HG03571 (cell line): ENCODE measurements around the gene SH3RF3.
"Not testable (repeated sequence)": the region's sequence is repeated elsewhere in the genome, so short reads cannot be mapped to it uniquely, and the experiment has no call there.

Experiments used
- ATAC-seq: cut with Tn5 transposase; IDR thresholded peaks from one replicate; pipeline ENCODE4 v1.9.1; 2021; ENCODE audit not compliant: unreplicated experiment

The SH3RF3 gene

DNA sequence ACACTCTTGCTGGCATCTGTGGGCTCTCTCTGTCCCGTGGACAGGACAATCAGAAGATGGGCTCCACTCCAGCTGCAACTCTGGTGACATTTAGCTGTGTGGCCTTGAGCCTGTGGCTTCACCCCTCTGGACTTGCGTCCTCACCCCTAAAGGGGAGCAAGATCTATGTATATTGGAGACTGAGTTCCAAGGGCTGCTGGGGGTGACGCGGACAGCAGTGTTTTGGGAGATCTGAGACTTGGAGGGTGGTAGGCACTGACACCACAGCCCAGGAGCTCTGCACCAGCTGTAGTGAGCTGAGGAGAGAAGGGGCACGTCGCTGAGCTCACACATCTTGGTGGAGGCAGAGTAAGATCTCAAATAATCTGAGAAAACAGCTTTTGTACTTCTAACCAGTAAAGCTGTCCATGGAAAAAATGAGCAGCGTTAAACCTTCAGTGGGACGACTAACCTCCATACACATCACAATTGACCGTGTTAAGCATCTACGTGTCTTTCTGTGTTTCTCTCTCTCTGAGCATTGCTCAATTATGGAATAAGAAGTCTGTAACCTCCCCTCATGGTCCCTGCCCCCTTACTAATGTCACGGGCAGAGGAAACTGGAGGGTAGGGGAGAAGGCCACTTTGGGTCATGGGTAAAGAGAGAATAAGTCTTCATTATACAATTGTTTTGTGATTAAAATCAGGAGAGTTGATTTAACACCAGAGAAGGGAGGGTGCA, 85.8 kb downstream of the SH3RF3 start:
- ATAC-seq, result no peak

- ATAC-seq, result no peak
Observed at GRCh38 chr2:109215866-109216265, 86.9 kb downstream of the SH3RF3 start.

GRCh38 chr2:109216332-109216731, 87.3 kb downstream of the SH3RF3 start:
- ATAC-seq, result no peak

DNA sequence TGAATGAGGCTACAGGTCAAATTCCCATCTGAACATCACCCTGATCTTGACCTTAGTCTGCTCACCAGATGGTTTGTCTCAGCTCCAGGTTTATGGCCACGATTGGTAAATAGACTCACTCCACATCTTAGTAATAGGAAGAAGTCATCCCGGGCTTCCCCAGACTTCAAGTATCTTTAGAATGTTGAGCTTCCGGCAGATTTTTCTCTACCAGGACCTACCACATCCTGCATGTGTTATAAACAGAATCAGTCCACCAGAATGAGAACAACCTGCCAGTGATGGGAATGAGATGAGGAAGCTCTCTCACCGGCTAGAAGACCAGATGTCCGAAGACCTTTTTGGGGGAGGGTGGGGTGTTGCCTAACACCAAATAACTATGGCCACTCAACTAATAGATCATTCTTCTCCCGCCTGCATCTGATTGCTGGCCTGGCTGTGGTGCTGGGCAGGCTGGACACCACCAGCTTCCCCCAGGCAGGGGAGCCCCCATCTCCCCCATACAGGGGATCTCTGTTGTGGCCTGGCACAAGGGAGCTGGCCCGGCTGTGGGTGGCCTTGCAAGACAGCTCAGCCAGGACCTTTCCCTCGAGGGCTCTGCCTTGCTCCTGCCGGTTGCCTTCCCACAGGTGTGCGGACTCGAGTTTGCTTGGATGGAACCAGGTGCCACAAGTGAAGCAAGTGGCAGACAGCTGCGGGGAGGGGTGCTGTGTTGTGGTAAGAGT, 88.5 kb downstream of the SH3RF3 start:
- ATAC-seq, result no peak

DNA sequence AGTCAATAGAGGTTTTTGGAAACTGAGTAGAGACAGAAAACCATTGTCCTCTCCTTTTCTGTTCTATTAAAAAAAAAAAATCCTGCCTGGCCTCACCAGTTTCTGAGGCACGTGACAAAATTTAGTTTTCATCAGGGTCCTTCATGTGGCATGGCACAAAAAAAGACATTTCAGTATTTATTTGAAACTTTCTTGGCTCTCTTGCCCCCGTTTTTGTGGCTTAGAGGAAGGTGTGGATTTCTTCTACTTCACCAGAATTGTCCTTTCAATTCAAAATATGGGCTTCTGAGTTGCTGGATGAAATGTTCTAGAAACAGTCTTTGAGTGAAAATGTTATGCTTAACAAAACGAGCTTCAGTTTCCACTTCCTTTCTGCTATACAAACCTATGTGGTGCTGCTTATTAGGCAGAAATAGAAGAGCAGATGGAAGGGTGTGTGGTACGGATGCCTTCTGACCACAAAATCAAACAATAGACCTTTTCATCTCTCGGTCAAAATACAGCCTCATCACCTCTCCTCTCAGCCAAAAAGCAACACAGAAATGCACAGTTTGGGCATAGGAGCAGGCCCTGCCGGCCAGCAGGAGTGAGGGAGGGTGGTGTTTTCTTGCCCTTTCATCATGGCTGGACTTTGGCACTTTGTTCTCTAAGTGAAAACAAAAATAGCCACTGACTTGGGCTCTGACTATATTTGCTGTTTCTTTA, 89.2 kb downstream of the SH3RF3 start:
- ATAC-seq, result no peak

DNA sequence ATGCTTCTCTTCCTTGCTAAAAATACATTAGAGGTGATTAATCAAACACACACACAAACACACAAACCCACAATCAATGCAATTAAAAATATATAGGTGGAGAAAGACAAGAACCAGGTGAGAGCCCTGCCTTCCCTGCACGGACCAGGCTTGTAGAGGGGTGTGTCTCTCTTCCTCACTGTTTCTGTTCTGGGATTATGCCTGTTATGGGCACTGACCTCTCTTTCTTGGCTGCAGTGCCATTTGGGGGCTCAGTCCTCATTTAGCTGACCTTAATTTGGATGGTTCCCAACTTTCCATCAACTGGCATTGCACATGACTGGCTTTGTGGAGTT, 89.8 kb downstream of the SH3RF3 start:
- no peak for ATAC-seq

GRCh38 chr2:109220860-109221259, 91.9 kb downstream of the SH3RF3 start:
- ATAC-seq, result no peak

GRCh38 chr2:109221316-109221715, 92.3 kb downstream of the SH3RF3 start:
- not testable (repeated sequence) for ATAC-seq

DNA sequence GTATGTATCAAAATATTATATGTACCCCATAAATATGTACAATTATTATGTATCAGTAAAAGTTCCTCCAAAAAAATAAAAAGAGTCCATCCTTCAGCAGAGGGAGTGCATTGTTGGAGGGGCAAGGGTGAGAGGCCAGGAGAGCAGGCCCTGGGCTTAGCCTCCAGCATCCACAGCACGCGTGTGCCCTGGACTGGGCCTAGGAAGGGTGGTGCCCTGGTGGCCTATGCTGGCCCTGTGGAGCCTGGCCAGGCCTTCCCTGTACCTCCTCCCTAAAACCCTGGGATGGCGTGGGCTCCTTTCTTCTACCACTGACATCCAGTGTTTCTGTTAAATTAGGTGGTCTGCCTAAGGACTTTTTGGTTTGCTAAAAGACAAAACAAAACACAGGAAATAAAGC, 93.4 kb downstream of the SH3RF3 start:
- ATAC-seq, result no peak

DNA sequence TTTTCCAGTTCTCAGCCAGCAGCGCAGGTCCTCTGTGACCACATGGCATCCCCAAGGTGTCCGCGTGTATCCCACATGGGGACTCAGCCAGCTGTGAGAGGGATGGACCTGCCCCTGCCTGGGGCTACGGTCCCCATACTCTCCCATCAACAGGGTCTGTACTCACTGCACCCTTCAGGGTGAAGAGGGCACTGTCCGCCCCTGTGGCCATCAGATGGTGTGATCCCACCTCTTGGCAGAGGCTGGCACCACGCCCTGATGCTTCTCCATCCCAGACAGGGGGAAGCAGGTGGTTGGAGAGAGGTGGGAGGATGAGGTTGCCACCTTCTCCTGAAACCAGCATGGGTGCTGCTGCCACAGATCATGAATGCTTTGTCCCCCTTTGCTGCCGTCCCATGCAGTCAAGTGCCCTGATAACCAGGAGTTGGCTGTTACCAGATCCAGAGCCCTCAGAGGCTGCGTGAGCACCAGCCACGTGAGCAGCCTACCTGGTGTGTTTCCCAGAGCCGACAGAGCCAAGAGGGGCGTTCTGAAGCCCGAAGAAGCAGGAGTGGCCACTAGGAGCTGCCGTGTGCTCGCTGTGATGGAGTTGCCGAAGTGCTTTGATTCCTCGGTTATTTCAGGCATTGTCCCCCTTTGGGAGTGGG, 93.9 kb downstream of the SH3RF3 start:
- no peak for ATAC-seq

- no peak for ATAC-seq
Observed at GRCh38 chr2:109223490-109223889, 94.5 kb downstream of the SH3RF3 start.

GRCh38 chr2:109224341-109224740, 95.3 kb downstream of the SH3RF3 start:
- not testable (repeated sequence) for ATAC-seq

GRCh38 chr2:109225170-109225782, 96.3 kb downstream of the SH3RF3 start:
- no peak for ATAC-seq

- ATAC-seq, result no peak
Observed at GRCh38 chr2:109226128-109226527, 97.1 kb downstream of the SH3RF3 start.

- no peak for ATAC-seq
Observed at GRCh38 chr2:109226622-109227021, 97.6 kb downstream of the SH3RF3 start.

GRCh38 chr2:109229094-109229675, 100.2 kb downstream of the SH3RF3 start:
- no peak for ATAC-seq

DNA sequence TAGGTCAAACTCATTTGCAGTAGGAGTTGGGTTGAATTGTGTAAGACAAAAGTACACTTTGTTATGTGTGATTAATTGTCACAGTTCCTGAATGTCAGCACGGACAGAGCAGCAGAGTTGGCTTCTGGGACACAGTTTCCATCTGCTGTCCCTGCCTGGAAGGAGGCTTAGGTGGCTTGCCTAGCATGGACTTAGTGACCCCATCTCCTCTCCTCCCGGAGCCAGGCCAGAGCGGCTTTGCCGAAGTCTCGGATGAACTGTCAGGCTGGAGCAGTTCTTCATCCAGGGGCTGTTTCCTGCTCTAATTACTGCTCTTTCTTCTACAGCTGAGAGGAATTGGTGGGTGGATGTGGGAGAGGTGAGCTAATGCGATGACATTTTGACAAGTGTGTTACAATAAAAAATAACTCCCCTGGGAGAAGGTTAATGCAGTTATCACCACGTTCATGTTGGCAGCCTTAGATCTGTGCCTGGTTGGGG, 102.0 kb downstream of the SH3RF3 start:
- ATAC-seq, result no peak

DNA sequence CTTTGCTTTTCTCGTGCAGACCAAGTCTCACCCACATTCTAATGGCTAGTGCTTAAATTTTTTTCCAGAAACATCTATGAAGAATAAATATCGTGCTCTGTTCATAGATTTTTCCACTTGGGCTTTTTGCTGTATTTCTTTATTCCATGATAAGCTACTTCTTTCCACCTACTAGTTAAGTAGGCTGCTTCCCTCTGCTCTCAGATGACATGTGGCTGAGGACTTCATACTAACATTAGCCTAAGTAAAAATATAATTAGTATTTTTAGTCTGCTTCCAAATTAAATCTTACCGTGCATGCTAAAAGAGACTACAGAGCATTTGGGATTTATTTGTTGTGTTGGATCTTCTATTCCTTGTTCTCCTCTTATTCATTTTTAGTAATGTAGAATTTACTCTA, 102.4 kb downstream of the SH3RF3 start:
- ATAC-seq, result no peak

GRCh38 chr2:109231996-109232705, 103.1 kb downstream of the SH3RF3 start:
- no peak for ATAC-seq

GRCh38 chr2:109232909-109233308, 103.9 kb downstream of the SH3RF3 start:
- ATAC-seq, result no peak
